Measurements from ENCODE around the gene GPD1L. TPM values are rescaled to one million over a fixed set of nuclear protein-coding genes. Genes with fewer than 3 reads are reported as not detected.

The GPD1L gene
- 7.7 and 10.1 TPM in 2 replicates for total RNA-seq

GRCh38 chr3:32106132-32106928 is at the start of gene GPD1L:
Gene GPD1L (plus strand): TSS chr3:32106620. CDS start chr3:32106712, 92 bp downstream.

Other genes starting within 250 kb of the GPD1L start
- 5.7 and 8.2 TPM in 2 replicates for gene OSBPL10, start 125.4 kb upstream of the GPD1L start, total RNA-seq
- gene ZNF860, start 124.9 kb upstream of the GPD1L start, total RNA-seq: 0.17 and 0.30 TPM in 2 replicates
- 1.0 and 1.5 TPM in 2 replicates for gene CMTM8, start 132.1 kb downstream of the GPD1L start, total RNA-seq

Data from bronchus fibroblast of lung (primary cell).